MCF 10A (cell line): ENCODE data around the gene ZNF407. TPM values are rescaled to one million over a fixed set of nuclear protein-coding genes. Genes with fewer than 3 reads are reported as not detected.

Source experiments
- BruUV-seq: library from RNA; stranded (reverse); fragments of 400-500 nt; replicated peaks from 2 replicates; lab custom pipeline; 2021; lab: Mats Ljungman, UMichigan
- CTCF ChIA-PET: fragments of 300-600 bp; sonication (Branson Sonifier 250); formaldehyde crosslinking; extraction: SDS; loops from one replicate; lab custom pipeline; 2021; ENCODE audit warnings: antibody characterized with exemption, inconsistent platforms; lab: Yijun Ruan, JAX
- POLR2A ChIA-PET: fragments of 300-600, 350-650 bp; sonication (Branson Sonifier 250); formaldehyde crosslinking; extraction: SDS; loops from one replicate; lab custom pipeline; 2020; ENCODE audit warnings: antibody characterized with exemption, inconsistent platforms; lab: Yijun Ruan, JAX
- DNase-seq: peaks from one replicate; pipeline ENCODE4 v3.0.0-alpha.2; 2018; ENCODE audit not compliant: unreplicated experiment
- H3K27ac Mint-ChIP-seq: one replicate; pipeline ENCODE4 v1.8.0; 2022; ENCODE audit warnings: mild to moderate bottlenecking, low read depth, mixed read lengths; ENCODE audit not compliant: unreplicated experiment
- H3K27me3 Mint-ChIP-seq: one replicate; pipeline ENCODE4 v1.8.0; 2022; ENCODE audit warnings: mixed read lengths; ENCODE audit not compliant: insufficient read depth, unreplicated experiment
- H3K36me3 Mint-ChIP-seq: one replicate; pipeline ENCODE4 v1.8.0; 2022; ENCODE audit warnings: mild to moderate bottlenecking, moderate library complexity, mixed read lengths; ENCODE audit not compliant: insufficient read depth, unreplicated experiment
- H3K4me1 Mint-ChIP-seq: one replicate; pipeline ENCODE4 v1.8.0; 2022; ENCODE audit warnings: mixed read lengths; ENCODE audit not compliant: insufficient read depth, unreplicated experiment
- H3K4me3 Mint-ChIP-seq: one replicate; pipeline ENCODE4 v1.8.0; 2022; ENCODE audit warnings: mild to moderate bottlenecking, moderate library complexity, mixed read lengths; ENCODE audit not compliant: unreplicated experiment
- H3K9me3 Mint-ChIP-seq: one replicate; pipeline ENCODE4 v1.8.0; 2022; ENCODE audit warnings: mixed read lengths; ENCODE audit not compliant: unreplicated experiment
- intact Hi-C: fragments of 100-400 bp; cut with micrococcal nuclease; formaldehyde crosslinking; loops from 2 replicates; pipeline ENCODE4 v1.14.1; 2022
- total RNA-seq: library from RNA; stranded (reverse); gene quantifications from 2 replicates; pipeline ENCODE4 v1.2.3, GENCODE V29; 2022
- TF ChIP-seq, protein P1 (sequence below): fragments of 200-600 bp; IDR thresholded peaks from one replicate; pipeline ENCODE4 v1.8.0; 2022; ENCODE audit warnings: antibody characterized with exemption, mild to moderate bottlenecking; ENCODE audit not compliant: unreplicated experiment

The ZNF407 gene
- total RNA-seq, 1 experiment from 2014 or later, result 9.5 TPM

DNA sequence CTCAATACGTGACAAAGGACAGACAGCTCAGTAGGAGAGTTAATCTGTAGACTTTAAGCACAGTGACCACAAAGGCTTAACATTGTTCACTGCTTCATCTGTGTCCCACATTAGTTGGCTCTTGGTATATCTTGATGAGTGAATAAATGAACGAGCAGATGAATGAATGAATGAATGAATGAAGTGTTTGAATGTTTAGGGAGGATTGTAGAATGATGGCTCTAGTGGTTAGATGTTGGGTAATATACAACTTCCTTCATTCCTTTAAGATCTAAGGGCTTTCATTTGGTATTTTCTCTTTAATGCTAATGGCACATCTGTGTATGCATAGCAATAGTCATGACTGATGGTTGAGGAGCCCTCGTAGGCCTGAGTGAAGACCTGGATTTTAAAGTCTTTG, 40.5 kb downstream of the ZNF407 start:
- ChIA-PET CTCF (no interaction called here), POLR2A (no interaction called here)
- TF ChIP-seq, protein P1, sequence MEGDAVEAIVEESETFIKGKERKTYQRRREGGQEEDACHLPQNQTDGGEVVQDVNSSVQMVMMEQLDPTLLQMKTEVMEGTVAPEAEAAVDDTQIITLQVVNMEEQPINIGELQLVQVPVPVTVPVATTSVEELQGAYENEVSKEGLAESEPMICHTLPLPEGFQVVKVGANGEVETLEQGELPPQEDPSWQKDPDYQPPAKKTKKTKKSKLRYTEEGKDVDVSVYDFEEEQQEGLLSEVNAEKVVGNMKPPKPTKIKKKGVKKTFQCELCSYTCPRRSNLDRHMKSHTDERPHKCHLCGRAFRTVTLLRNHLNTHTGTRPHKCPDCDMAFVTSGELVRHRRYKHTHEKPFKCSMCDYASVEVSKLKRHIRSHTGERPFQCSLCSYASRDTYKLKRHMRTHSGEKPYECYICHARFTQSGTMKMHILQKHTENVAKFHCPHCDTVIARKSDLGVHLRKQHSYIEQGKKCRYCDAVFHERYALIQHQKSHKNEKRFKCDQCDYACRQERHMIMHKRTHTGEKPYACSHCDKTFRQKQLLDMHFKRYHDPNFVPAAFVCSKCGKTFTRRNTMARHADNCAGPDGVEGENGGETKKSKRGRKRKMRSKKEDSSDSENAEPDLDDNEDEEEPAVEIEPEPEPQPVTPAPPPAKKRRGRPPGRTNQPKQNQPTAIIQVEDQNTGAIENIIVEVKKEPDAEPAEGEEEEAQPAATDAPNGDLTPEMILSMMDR, result no peak
- H3K4me1 Mint-ChIP-seq, result peaks cover 6% of the 10 kb centered on the region
- H3K4me3 Mint-ChIP-seq, result no peak overlapping the region
- H3K27ac Mint-ChIP-seq, result no peak overlapping the region
- no peaks in the 10 kb centered on the region for H3K27me3 Mint-ChIP-seq
- intact Hi-C loops, result no loop called here
- DNase-seq, result no peak
- no peaks in the 10 kb centered on the region for H3K36me3 Mint-ChIP-seq
- no TSS peak for BruUV-seq
- no peaks in the 10 kb centered on the region for H3K9me3 Mint-ChIP-seq

DNA sequence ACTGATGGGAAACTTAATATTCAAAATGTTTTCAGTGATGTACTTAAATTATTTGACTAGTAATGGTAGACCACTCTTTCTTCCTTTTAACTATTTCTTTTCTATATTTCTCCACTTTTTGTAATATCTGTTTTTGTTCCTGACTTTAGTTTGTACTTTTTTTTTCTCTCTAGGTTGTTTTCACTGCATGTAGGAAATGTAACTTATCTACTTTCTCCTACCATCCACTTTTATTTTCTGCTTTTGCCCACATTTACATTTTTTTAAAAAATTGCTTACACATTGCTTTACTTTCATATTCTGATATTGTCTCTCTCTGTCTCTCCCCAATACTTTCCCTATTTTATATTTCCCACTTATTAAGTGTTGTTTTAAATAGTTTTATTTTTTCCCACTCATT, 47.0 kb downstream of the ZNF407 start:
- BruUV-seq, result no TSS peak
- CTCF ChIA-PET, result no interaction called here
- TF ChIP-seq, protein P1, result no peak
- Mint-ChIP-seq H3K9me3 (no peaks in the 10 kb centered on the region), H3K4me1 (no peaks in the 10 kb centered on the region), H3K27me3 (no peaks in the 10 kb centered on the region), H3K36me3 (no peaks in the 10 kb centered on the region), H3K27ac (peak overlapping the region; percentile 13), H3K4me3 (no peak overlapping the region)
- intact Hi-C loops, result no loop called here
- DNase-seq, result no peak
- POLR2A ChIA-PET, result no interaction called here

DNA sequence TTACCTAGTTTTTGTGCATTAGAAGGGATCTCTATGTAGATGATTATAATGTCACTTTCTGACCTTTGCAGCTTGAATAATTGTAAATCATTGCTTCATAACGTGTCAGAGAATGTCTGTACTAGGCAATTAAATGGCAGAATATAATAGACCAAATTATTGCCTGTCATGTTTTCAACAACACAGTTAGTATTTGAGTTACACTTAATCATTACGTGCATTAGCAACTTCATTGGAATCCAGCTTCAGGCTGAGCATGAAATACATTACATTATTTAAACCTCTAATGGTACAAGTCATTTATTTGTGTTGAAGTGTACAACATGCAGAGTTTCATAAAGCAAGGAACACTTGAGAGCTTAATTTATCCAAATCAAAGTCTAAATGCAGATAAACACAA, 48.0 kb downstream of the ZNF407 start:
- Mint-ChIP-seq H3K4me3 (no peak overlapping the region), H3K9me3 (no peaks in the 10 kb centered on the region), H3K36me3 (no peaks in the 10 kb centered on the region), H3K27ac (no peak overlapping the region), H3K27me3 (no peaks in the 10 kb centered on the region), H3K4me1 (no peaks in the 10 kb centered on the region)
- ChIA-PET POLR2A (interaction anchor here (0.6 to 1.5 kb wide), 2 partner anchors 28 to 49 kb away, joined by 3 read pairs; no protein-coding TSS in a partner anchor), CTCF (no interaction called here)
- no peak for DNase-seq
- intact Hi-C loops, result no loop called here
- no TSS peak for BruUV-seq
- TF ChIP-seq, protein P1, result no peak

DNA sequence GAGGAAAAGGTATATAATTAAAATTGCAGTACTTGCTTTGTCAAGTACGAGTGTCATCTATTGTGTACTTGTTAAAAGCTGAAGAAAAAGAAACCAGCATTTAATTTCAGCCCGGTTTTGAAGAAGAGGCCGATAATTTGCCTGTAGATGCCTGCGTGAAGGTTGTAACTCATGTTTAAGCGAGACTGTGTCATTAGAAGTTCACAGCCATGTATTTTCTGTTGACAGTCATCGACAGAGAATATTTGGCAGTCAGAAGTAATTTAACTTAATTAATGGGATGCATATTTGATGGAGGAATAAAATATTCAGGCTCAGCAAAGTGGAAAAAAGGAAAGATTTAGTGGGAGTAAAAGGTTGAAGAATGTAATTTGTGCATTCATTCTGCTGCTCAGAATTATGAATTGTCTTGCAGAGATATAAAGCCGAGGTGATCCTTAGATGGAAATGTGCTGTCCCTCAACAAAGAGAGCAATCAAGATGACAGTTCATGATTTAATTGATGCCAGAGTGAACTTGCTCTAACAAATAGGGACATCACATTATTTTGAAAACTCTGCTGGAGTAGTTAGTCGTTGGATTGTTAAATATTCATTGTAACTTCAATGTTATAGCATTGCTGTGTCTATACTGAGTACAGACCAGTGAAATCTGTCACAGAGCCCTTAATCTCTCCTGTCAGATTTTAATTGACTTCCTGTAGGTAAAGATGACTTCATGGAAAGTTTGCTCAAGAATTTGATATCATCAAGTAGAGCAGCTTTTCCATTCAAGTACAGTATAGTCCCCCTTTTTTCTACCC, 53.9 kb downstream of the ZNF407 start:
- BruUV-seq, result no TSS peak
- ChIA-PET POLR2A (interaction anchor here (0.6 kb wide), 1 partner anchor 569 kb away, joined by 3 read pairs; no protein-coding TSS in a partner anchor), CTCF (interaction anchor here (0.6 to 3.4 kb wide), 6 partner anchors 224 to 1704 kb away, joined by 3 to 29 read pairs (median 3); no protein-coding TSS in a partner anchor)
- intact Hi-C loops, result loop anchor here (1.0 to 10.0 kb wide), 7 partner anchors 313 to 1698 kb away; no protein-coding TSS in a partner anchor
- TF ChIP-seq, protein P1, result no peak
- Mint-ChIP-seq H3K36me3 (no peaks in the 10 kb centered on the region), H3K27me3 (no peaks in the 10 kb centered on the region), H3K4me1 (no peaks in the 10 kb centered on the region), H3K4me3 (no peak overlapping the region), H3K27ac (no peak overlapping the region), H3K9me3 (no peaks in the 10 kb centered on the region)
- DNase-seq, result no peak
